ENCODE measurements around the gene ORAI1.
"Not testable (repeated sequence)": the region's sequence is repeated elsewhere in the genome, so short reads cannot be mapped to it uniquely, and the experiment has no call there.

Gene ORAI1

GRCh38 chr12:121641343-121641630 is 15.0 kb downstream of the ORAI1 start:
- no peak for DNase-seq

- no peak for DNase-seq
These were observed 22.2 kb downstream of the ORAI1 start for GRCh38 chr12:121648458-121649028.

- DNase-seq = no peak
These were observed 23.0 kb downstream of the ORAI1 start for GRCh38 chr12:121649322-121649721.

- no peak for DNase-seq
These were observed 23.6 kb downstream of the ORAI1 start for GRCh38 chr12:121649819-121650353.

GRCh38 chr12:121651320-121651719 is 25.0 kb downstream of the ORAI1 start:
- no peak for DNase-seq

GRCh38 chr12:121652767-121653497 is 26.6 kb downstream of the ORAI1 start:
- DNase-seq = no peak

GRCh38 chr12:121653999-121654398 is 27.7 kb downstream of the ORAI1 start:
- no peak for DNase-seq

GRCh38 chr12:121656122-121656521 is 29.8 kb downstream of the ORAI1 start:
- DNase-seq = no peak

- DNase-seq = no peak
These were observed 31.1 kb downstream of the ORAI1 start for GRCh38 chr12:121657305-121658008.

- DNase-seq = not testable (repeated sequence)
These were observed 35.2 kb downstream of the ORAI1 start for GRCh38 chr12:121661353-121662105.

- no peak for DNase-seq
These were observed 37.2 kb downstream of the ORAI1 start for GRCh38 chr12:121663610-121663929.

- not testable (repeated sequence) for DNase-seq
These were observed 40.5 kb downstream of the ORAI1 start for GRCh38 chr12:121666829-121667228.

- DNase-seq = peak; percentile 39
These were observed 42.6 kb downstream of the ORAI1 start for GRCh38 chr12:121668750-121669520.

GRCh38 chr12:121669521-121669900 is 43.2 kb downstream of the ORAI1 start, which contains the start of gene MORN3:
TSS of gene MORN3 (minus strand) at chr12:121669654. CDS start at chr12:121669483, 171 bp downstream.
- no peak for DNase-seq

- no peak for DNase-seq
These were observed 46.7 kb downstream of the ORAI1 start for GRCh38 chr12:121673013-121673511.

GRCh38 chr12:121676190-121676589 is 49.9 kb downstream of the ORAI1 start:
- no peak for DNase-seq

GRCh38 chr12:121678305-121678704 is 52.0 kb downstream of the ORAI1 start:
- DNase-seq = no peak

- no peak for DNase-seq
These were observed 52.5 kb downstream of the ORAI1 start for GRCh38 chr12:121678716-121679300.

GRCh38 chr12:121679661-121680197 is 53.4 kb downstream of the ORAI1 start:
- not testable (repeated sequence) for DNase-seq

GRCh38 chr12:121688966-121689365 is 62.6 kb downstream of the ORAI1 start:
- no peak for DNase-seq

GRCh38 chr12:121689430-121689829 is 63.1 kb downstream of the ORAI1 start:
- no peak for DNase-seq

All from right kidney (tissue), 1 donor.